SK-N-SH (cell line): ENCODE results near the gene NLGN1.

ENCODE experiments used
- CTCF ChIP-seq: fragments of 200-600 bp; sonication (generic); IDR thresholded peaks from 2 replicates; pipeline ENCODE4 v1.6.1; 2017; ENCODE audit warnings: antibody characterized with exemption, mild to moderate bottlenecking, moderate library complexity
- ELF1 ChIP-seq: IDR thresholded peaks from 2 replicates; pipeline ENCODE4 v1.4.0; 2012
- POLR2AphosphoS5 ChIP-seq: IDR thresholded peaks from 2 replicates; pipeline ENCODE4 v1.6.1; 2012; ENCODE audit warnings: low read depth, low read length
- RAD21 ChIP-seq: IDR thresholded peaks from 2 replicates; pipeline ENCODE4 v1.6.1; 2012; ENCODE audit warnings: mild to moderate bottlenecking, low read length
- RXRA ChIP-seq: IDR thresholded peaks from 2 replicates; pipeline ENCODE4 v1.4.0; 2012; ENCODE audit warnings: low read depth, mild to moderate bottlenecking, borderline replicate concordance
- TAF1 ChIP-seq: IDR thresholded peaks from 2 replicates; pipeline ENCODE4 v1.6.1; 2012; ENCODE audit warnings: low read depth, mild to moderate bottlenecking, low read length, moderate library complexity, borderline replicate concordance
- TCF12 ChIP-seq: IDR thresholded peaks from 2 replicates; pipeline ENCODE4 v1.4.0; 2012
- YY1 ChIP-seq: IDR thresholded peaks from 2 replicates; pipeline ENCODE4 v1.4.0; 2012; ENCODE audit warnings: low read depth, mild to moderate bottlenecking

- TF ChIP-seq CTCF: no peak
- no peak for TF ChIP-seq RXRA
- no peak for TF ChIP-seq YY1
- TF ChIP-seq TAF1: no peak
- TF ChIP-seq TCF12: no peak
- no peak for TF ChIP-seq RAD21
- no peak for TF ChIP-seq ELF1
- TF ChIP-seq POLR2AphosphoS5: no peak
These were observed 793.8 kb downstream of the NLGN1 start for GRCh38 chr3:174191380-174191779.
